NCI-H146 treated with DMSO at 0.1 percent for 48 hours (cell line): ENCODE data around the gene SLC2A3.
A peak's percentile ranks its signal among the peaks of the same experiment; 100 is the strongest.
"Not testable (repeated sequence)": the region's sequence is repeated elsewhere in the genome, so short reads cannot be mapped to it uniquely, and the experiment has no call there.

Experiments used
- DNase-seq: peaks from one replicate; lab custom pipeline; 2025; ENCODE audit not compliant: unreplicated experiment; lab: John Stamatoyannopoulos, UW

SLC2A3 gene

GRCh38 chr12:7953912-7954311 is 17.9 kb upstream of the SLC2A3 start:
- DNase-seq, result not testable (repeated sequence)

GRCh38 chr12:7951671-7952070 is 15.7 kb upstream of the SLC2A3 start:
- DNase-seq, result no peak

- DNase-seq, result not testable (repeated sequence)
Measured at GRCh38 chr12:7950230-7950943, 14.4 kb upstream of the SLC2A3 start.

- DNase-seq, result no peak
Measured at GRCh38 chr12:7948589-7949260, 12.7 kb upstream of the SLC2A3 start.

- no peak for DNase-seq
Measured at GRCh38 chr12:7947011-7947410, 11.0 kb upstream of the SLC2A3 start.

GRCh38 chr12:7944760-7945159 is 8.8 kb upstream of the SLC2A3 start:
- DNase-seq, result not testable (repeated sequence)

GRCh38 chr12:7940906-7941305 is 4.9 kb upstream of the SLC2A3 start:
- no peak for DNase-seq

- no peak for DNase-seq
Measured at GRCh38 chr12:7937833-7938506, 2.0 kb upstream of the SLC2A3 start.

- no peak for DNase-seq
Measured at GRCh38 chr12:7934889-7935492, 996 bp downstream of the SLC2A3 start.

- DNase-seq, result no peak
Measured at GRCh38 chr12:7934091-7934888, 1.7 kb downstream of the SLC2A3 start.

GRCh38 chr12:7933255-7933726 is 2.7 kb downstream of the SLC2A3 start:
- peak; percentile 40 for DNase-seq

- not testable (repeated sequence) for DNase-seq
Measured at GRCh38 chr12:7932599-7933240, 3.3 kb downstream of the SLC2A3 start.

GRCh38 chr12:7929083-7929792 is 6.7 kb downstream of the SLC2A3 start:
- DNase-seq, result no peak

GRCh38 chr12:7927470-7927869 is 8.5 kb downstream of the SLC2A3 start:
- DNase-seq, result no peak

GRCh38 chr12:7926068-7926666 is 9.8 kb downstream of the SLC2A3 start:
- DNase-seq, result not testable (repeated sequence)

- DNase-seq, result no peak
Measured at GRCh38 chr12:7923241-7924236, 12.4 kb downstream of the SLC2A3 start.

- DNase-seq, result not testable (repeated sequence)
Measured at GRCh38 chr12:7921181-7921580, 14.8 kb downstream of the SLC2A3 start.

GRCh38 chr12:7918268-7918590 is 17.8 kb downstream of the SLC2A3 start:
- not testable (repeated sequence) for DNase-seq
